Measurements from ENCODE around the gene FREM3.

Gene FREM3

DNA sequence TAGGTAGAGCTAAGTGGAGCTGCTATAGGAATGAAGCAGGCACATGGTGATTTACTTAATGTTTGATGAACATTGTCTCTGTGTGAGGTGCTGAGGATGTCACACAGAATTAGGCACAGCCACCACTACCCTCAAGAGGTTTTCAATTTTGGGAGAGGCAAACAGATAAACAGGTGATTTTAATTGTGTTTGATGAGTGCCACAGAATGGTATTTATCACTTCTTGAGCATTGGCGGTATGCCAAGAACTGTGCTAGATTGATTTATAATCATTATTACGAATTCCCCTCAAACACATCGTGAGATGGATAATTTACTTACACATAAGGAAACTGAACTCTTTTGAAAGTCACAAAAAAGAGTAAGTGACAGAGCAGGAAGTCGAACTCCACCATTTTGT lies 74.8 kb downstream of the FREM3 start:
- WGBS, 2 experiments (ENCODE audit: insufficient coverage in 2 of 2) = 92 to 100% methylated on average over 1 to 2 of the region's 4 CpGs
- no peaks in the 10 kb centered on the region for H3K36me3 ChIP-seq (ENCODE audit: control insufficient read depth, insufficient read depth, low read length)
- H3K27ac ChIP-seq (ENCODE audit: low read depth, low read length, severe bottlenecking) = no peak overlapping the region
- H3K9me3 ChIP-seq (ENCODE audit: control insufficient read depth, low read length) = no peaks in the 10 kb centered on the region
- H3K4me1 ChIP-seq (ENCODE audit: control insufficient read depth, insufficient read depth, low read length, poor library complexity, severe bottlenecking) = no peaks in the 10 kb centered on the region
- no peak overlapping the region for H3K4me3 ChIP-seq (ENCODE audit: extremely low read depth, insufficient read depth, low read length, poor library complexity, severe bottlenecking)

DNA sequence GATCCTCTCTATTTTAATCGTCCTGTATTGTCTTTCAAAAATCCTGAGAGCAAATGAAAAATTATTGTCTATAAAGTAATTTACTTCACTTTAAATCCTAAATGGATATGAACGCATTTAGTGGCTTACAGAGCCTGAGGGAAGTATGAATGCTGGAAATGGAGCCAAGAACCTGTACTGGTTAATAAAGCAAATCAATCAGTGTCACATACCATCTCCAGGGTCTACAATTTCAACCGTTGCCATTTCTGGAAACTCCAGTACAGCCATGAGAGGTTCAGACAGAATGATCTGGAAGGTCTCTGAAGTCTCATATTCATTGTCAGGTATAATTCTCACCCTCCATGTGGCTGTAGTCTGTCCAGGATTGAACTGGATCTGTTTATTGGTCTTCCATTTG lies 76.6 kb downstream of the FREM3 start:
- no peaks in the 10 kb centered on the region for H3K36me3 ChIP-seq (ENCODE audit: control insufficient read depth, insufficient read depth, low read length)
- no peak overlapping the region for H3K4me3 ChIP-seq (ENCODE audit: extremely low read depth, insufficient read depth, low read length, poor library complexity, severe bottlenecking)
- no peaks in the 10 kb centered on the region for H3K9me3 ChIP-seq (ENCODE audit: control insufficient read depth, low read length)
- no peak overlapping the region for H3K27ac ChIP-seq (ENCODE audit: low read depth, low read length, severe bottlenecking)
- 71% methylated on average over 1 of the region's 3 CpGs; no CpG with 5 or more reads in 1 of the 2 experiments for WGBS, 2 experiments (ENCODE audit: insufficient coverage in 2 of 2)
- H3K4me1 ChIP-seq (ENCODE audit: control insufficient read depth, insufficient read depth, low read length, poor library complexity, severe bottlenecking) = no peaks in the 10 kb centered on the region

DNA sequence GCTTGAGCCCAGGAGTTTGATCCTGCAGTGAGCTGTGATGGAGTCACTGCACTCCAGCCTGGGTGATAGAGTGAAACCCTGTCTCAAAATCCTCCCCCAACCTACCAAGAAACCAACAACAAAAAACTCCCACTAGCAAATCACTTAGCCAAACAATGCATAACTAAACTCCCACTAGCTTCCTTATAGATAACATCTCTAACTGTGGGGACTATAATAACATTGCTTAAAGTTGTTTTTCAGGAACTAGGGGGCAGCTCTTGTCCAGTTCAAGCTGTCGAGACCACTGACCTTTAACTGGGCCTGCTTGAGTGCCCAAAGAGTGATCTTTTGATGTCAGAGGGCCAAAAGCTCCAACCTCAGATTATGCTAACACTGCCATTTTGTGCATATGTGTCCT lies 81.7 kb downstream of the FREM3 start:
- Histone ChIP-seq H3K4me1 (ENCODE audit: control insufficient read depth, insufficient read depth, low read length, poor library complexity, severe bottlenecking) (no peaks in the 10 kb centered on the region), H3K4me3 (ENCODE audit: extremely low read depth, insufficient read depth, low read length, poor library complexity, severe bottlenecking) (no peak overlapping the region), H3K36me3 (ENCODE audit: control insufficient read depth, insufficient read depth, low read length) (no peaks in the 10 kb centered on the region), H3K9me3 (ENCODE audit: control insufficient read depth, low read length) (peaks cover 4% of the 10 kb centered on the region), H3K27ac (ENCODE audit: low read depth, low read length, severe bottlenecking) (no peak overlapping the region)
- WGBS, 2 experiments (ENCODE audit: insufficient coverage in 2 of 2) = 71 to 80% methylated on average over 1 of the region's 1 CpG

DNA sequence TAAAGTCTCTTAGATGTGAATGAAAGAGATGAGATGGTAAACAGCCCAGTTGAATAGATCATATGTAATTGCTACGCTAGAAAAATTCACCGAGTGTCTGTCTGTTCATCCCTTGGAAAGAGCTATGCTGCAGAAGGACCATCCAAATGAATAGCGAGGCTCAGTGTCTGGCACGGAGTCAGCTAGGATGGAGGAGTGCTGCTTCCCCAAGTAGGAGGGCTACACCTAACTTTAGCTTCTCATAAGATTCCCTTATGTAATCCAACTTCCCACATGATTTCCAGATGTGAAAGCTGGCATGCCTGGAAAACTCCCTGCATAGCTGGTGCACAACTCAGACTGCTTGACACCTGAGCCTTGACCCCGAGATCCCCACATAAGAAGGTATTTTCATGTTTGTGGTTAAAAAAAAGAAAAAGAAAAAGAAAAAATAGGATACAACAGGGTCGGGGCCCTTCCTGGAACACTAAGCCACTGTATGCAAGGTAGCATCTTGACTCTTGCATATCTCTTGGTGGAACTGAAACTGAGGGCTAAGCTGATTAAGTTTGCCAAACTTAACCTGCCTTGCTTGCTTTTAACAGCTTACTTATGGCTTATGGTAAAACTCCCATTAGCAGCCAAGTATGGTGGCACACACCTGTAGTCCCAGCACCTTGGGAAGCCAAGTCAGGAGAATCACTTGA lies 82.3 kb downstream of the FREM3 start:
- no peak overlapping the region for H3K27ac ChIP-seq (ENCODE audit: low read depth, low read length, severe bottlenecking)
- no peak overlapping the region for H3K4me3 ChIP-seq (ENCODE audit: extremely low read depth, insufficient read depth, low read length, poor library complexity, severe bottlenecking)
- H3K36me3 ChIP-seq (ENCODE audit: control insufficient read depth, insufficient read depth, low read length) = no peaks in the 10 kb centered on the region
- H3K9me3 ChIP-seq (ENCODE audit: control insufficient read depth, low read length) = peaks cover 4% of the 10 kb centered on the region
- 84 to 91% methylated on average over 5 to 6 of the region's 6 CpGs for WGBS, 2 experiments (ENCODE audit: insufficient coverage in 2 of 2)
- no peaks in the 10 kb centered on the region for H3K4me1 ChIP-seq (ENCODE audit: control insufficient read depth, insufficient read depth, low read length, poor library complexity, severe bottlenecking)

DNA sequence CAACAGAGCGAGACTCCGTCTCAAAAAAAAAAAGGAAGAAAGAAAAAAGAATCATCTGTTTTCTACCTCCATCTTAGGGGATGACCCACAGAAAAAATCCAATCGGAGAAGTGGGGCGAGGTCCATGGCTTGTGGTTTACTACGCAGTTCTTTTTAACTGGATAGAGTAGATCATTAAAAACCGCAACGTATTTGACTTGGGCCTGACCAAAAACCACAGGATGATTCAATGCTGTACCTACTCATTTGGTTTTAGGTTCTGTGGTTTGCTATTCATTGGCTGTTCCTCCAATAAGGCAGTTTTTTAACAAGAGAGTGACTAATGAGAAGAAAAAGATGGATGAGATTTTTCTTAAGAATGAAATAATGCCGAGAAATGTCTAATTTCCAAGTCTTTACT lies 83.7 kb downstream of the FREM3 start:
- Histone ChIP-seq H3K27ac (ENCODE audit: low read depth, low read length, severe bottlenecking) (no peak overlapping the region), H3K36me3 (ENCODE audit: control insufficient read depth, insufficient read depth, low read length) (no peaks in the 10 kb centered on the region), H3K9me3 (ENCODE audit: control insufficient read depth, low read length) (peaks cover 4% of the 10 kb centered on the region), H3K4me3 (ENCODE audit: extremely low read depth, insufficient read depth, low read length, poor library complexity, severe bottlenecking) (no peak overlapping the region), H3K4me1 (ENCODE audit: control insufficient read depth, insufficient read depth, low read length, poor library complexity, severe bottlenecking) (no peaks in the 10 kb centered on the region)
- 95 to 96% methylated on average over 4 to 5 of the region's 8 CpGs for WGBS, 2 experiments (ENCODE audit: insufficient coverage in 2 of 2)

DNA sequence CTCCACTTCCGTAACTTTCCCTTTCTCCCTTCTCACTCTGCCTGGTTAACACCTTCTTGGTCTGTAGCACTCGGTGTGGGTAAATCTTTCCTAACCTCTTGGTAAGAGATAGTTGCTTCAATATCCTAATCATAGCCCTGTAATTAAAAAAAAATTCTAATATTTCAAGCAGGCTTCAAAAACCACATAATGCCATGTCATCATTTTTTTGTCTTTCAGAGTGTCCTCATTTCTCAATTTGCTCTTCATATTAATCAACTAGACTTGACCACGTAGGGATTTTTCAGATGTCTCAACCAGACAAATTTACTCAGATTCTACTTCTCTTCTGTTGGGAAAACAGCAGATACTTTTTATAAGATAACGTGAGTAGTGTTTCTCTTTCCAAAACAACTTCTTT lies 91.0 kb downstream of the FREM3 start:
- 53% methylated on average over 2 of the region's 4 CpGs; no CpG with 5 or more reads in 1 of the 2 experiments for WGBS, 2 experiments (ENCODE audit: insufficient coverage in 2 of 2)
- no peak overlapping the region for H3K27ac ChIP-seq (ENCODE audit: low read depth, low read length, severe bottlenecking)
- H3K4me3 ChIP-seq (ENCODE audit: extremely low read depth, insufficient read depth, low read length, poor library complexity, severe bottlenecking) = no peak overlapping the region
- no peaks in the 10 kb centered on the region for H3K4me1 ChIP-seq (ENCODE audit: control insufficient read depth, insufficient read depth, low read length, poor library complexity, severe bottlenecking)
- H3K9me3 ChIP-seq (ENCODE audit: control insufficient read depth, low read length) = no peaks in the 10 kb centered on the region
- no peaks in the 10 kb centered on the region for H3K36me3 ChIP-seq (ENCODE audit: control insufficient read depth, insufficient read depth, low read length)

DNA sequence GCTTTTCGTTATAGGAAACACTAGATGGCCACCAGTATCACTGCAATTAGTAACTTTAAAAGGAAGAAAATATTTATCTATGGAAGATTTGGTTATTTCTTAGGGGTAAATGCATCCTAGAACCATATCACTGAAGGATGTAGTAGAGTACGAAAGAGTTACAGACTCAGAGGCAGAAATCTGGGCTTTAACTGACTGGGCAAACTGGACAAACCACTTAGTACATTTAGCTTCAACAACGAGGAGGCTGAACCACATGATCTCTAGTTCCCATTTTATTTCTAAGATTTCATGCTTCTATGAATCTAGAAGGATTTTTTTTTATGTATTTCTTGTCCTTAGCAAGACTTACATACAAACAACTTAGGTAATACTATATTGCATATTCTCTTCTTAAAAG lies 94.0 kb downstream of the FREM3 start:
- H3K4me1 ChIP-seq (ENCODE audit: control insufficient read depth, insufficient read depth, low read length, poor library complexity, severe bottlenecking) = no peaks in the 10 kb centered on the region
- WGBS, 2 experiments (ENCODE audit: insufficient coverage in 2 of 2) = 100% methylated on average over 1 of the region's 3 CpGs
- H3K4me3 ChIP-seq (ENCODE audit: extremely low read depth, insufficient read depth, low read length, poor library complexity, severe bottlenecking) = no peak overlapping the region
- no peaks in the 10 kb centered on the region for H3K36me3 ChIP-seq (ENCODE audit: control insufficient read depth, insufficient read depth, low read length)
- no peaks in the 10 kb centered on the region for H3K9me3 ChIP-seq (ENCODE audit: control insufficient read depth, low read length)
- H3K27ac ChIP-seq (ENCODE audit: low read depth, low read length, severe bottlenecking) = no peak overlapping the region

DNA sequence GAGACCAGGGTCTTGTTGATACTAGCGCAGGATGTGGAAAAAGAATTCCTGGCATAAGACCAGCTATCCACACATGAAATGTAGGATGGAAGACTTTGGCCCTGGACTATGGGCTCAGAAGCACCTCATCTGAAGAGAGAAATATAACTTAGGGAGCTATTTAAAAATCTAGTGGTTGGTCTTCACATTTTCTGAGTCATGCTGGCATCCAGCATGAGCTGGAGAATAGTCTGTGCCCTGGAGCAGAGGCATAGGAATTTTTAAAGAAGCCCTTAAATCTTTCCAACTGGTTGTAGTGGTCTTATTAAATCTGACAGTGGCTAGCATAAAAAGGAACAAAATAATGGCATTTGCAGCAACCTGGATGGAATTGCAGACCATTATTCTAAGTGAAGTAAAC lies 100.6 kb downstream of the FREM3 start:
- Histone ChIP-seq H3K36me3 (ENCODE audit: control insufficient read depth, insufficient read depth, low read length) (no peaks in the 10 kb centered on the region), H3K9me3 (ENCODE audit: control insufficient read depth, low read length) (no peaks in the 10 kb centered on the region), H3K4me1 (ENCODE audit: control insufficient read depth, insufficient read depth, low read length, poor library complexity, severe bottlenecking) (no peaks in the 10 kb centered on the region), H3K4me3 (ENCODE audit: extremely low read depth, insufficient read depth, low read length, poor library complexity, severe bottlenecking) (no peak overlapping the region), H3K27ac (ENCODE audit: low read depth, low read length, severe bottlenecking) (no peak overlapping the region)
- WGBS, 2 experiments (ENCODE audit: insufficient coverage in 2 of 2) = 100% methylated on average over 1 of the region's 1 CpG; no CpG with 5 or more reads in 1 of the 2 experiments

DNA sequence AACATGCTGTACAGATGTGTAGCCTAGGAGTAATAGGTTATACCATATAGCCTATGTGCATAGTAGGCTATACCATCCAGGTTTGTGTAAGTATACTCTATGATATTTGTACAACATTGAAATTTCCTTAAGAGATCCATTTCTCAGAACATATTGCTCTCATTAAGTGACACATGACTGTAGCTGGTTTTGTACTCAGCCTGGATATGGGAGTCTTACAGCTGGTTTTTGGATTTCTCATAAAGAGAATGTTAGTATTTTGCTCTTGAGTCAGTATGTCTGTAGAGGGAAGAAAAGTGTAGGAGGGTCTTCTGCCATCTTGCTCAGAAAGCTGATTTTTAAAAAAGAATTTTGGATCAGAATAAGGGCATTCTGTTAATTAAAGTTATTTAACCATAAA lies 101.7 kb downstream of the FREM3 start:
- no peaks in the 10 kb centered on the region for H3K36me3 ChIP-seq (ENCODE audit: control insufficient read depth, insufficient read depth, low read length)
- no peak overlapping the region for H3K27ac ChIP-seq (ENCODE audit: low read depth, low read length, severe bottlenecking)
- no peaks in the 10 kb centered on the region for H3K9me3 ChIP-seq (ENCODE audit: control insufficient read depth, low read length)
- no peaks in the 10 kb centered on the region for H3K4me1 ChIP-seq (ENCODE audit: control insufficient read depth, insufficient read depth, low read length, poor library complexity, severe bottlenecking)
- no peak overlapping the region for H3K4me3 ChIP-seq (ENCODE audit: extremely low read depth, insufficient read depth, low read length, poor library complexity, severe bottlenecking)

DNA sequence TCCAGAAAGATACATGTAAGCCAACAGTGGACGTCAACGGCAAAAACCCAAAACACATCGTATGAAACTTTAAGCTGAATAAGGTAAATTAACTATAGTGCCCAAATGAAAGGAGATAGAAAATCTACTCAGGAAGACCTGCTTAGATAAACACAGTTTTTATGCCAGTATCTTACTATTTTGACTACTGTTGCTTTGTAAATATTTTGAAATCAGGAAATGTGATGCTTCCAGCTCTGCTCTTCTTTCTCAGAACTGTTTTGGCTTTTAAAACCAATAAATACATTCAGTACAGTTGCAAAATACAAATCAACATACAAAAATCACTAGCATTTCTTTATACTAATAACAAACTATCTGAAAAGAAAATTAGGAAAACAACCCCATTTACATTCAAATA lies 103.2 kb downstream of the FREM3 start:
- no peak overlapping the region for H3K27ac ChIP-seq (ENCODE audit: low read depth, low read length, severe bottlenecking)
- H3K9me3 ChIP-seq (ENCODE audit: control insufficient read depth, low read length) = no peaks in the 10 kb centered on the region
- no peaks in the 10 kb centered on the region for H3K36me3 ChIP-seq (ENCODE audit: control insufficient read depth, insufficient read depth, low read length)
- WGBS, 2 experiments (ENCODE audit: insufficient coverage in 2 of 2) = no CpG with 5 or more reads among the region's 3 CpGs
- H3K4me1 ChIP-seq (ENCODE audit: control insufficient read depth, insufficient read depth, low read length, poor library complexity, severe bottlenecking) = no peaks in the 10 kb centered on the region
- H3K4me3 ChIP-seq (ENCODE audit: extremely low read depth, insufficient read depth, low read length, poor library complexity, severe bottlenecking) = no peak overlapping the region

DNA sequence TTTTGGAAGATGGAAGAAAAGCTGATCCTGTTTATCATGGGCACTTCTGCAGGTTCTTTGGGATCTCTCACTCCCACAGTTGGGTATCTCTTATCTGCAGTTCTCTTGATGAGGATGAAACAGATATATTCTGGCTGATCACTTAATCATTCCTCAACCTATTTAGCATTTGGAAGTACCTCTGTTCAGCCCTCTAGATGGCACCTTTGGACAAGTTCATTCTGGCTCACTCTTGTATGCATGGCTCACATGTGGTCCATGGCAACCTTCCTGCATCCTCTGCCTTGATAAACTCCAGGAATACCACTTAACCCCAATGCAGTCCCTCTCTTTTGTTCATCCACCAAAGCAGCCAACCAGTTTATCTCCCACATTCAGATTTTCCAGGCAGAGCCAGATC lies 112.8 kb downstream of the FREM3 start:
- no peak overlapping the region for H3K27ac ChIP-seq (ENCODE audit: low read depth, low read length, severe bottlenecking)
- peaks cover 4% of the 10 kb centered on the region for H3K4me1 ChIP-seq (ENCODE audit: control insufficient read depth, insufficient read depth, low read length, poor library complexity, severe bottlenecking)
- H3K9me3 ChIP-seq (ENCODE audit: control insufficient read depth, low read length) = no peaks in the 10 kb centered on the region
- no peaks in the 10 kb centered on the region for H3K36me3 ChIP-seq (ENCODE audit: control insufficient read depth, insufficient read depth, low read length)
- no peak overlapping the region for H3K4me3 ChIP-seq (ENCODE audit: extremely low read depth, insufficient read depth, low read length, poor library complexity, severe bottlenecking)
